DMS53 treated with DMSO at 0.1 percent for 48 hours (cell line): ENCODE data around the gene DCP2.

Source experiments
- DNase-seq: peaks from one replicate; lab custom pipeline; 2025; ENCODE audit not compliant: unreplicated experiment; lab: John Stamatoyannopoulos, UW

Gene DCP2

DNA sequence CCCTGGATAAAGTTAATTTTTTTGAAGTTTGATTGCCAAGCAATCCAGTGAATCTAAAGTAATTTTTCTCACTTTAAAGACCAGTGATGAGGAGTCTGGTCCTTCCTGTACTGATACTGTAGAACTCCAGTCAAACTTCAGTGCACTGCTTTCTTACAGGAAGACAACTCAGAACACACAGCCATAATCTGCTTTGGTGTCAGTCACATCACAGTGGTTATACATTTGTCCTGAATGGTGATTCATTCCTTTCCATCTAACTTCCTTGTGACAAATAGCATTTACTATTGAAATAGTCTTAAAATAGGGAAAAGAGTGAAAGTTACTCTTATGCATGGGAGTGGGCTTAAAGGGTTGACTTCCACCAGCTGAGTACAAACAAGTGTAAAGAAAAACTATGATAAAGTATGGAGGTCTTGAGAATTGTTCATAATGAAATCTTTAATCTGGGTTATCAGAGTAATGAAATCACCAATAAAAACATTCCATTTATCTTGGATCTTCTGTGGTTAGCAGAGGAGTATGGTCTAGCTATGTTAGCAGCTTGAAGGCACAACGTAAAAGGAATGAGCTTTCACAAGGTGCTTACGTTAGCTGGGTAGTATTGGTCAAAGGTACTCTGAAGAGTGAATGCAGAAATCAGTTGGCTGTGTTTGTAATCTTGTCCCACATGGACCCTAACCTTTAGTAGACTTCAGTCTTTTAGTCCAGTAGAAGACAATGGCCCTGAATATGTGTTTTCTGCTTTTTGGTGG is 41.5 kb downstream of the DCP2 start:
- DNase-seq, result no peak

DNA sequence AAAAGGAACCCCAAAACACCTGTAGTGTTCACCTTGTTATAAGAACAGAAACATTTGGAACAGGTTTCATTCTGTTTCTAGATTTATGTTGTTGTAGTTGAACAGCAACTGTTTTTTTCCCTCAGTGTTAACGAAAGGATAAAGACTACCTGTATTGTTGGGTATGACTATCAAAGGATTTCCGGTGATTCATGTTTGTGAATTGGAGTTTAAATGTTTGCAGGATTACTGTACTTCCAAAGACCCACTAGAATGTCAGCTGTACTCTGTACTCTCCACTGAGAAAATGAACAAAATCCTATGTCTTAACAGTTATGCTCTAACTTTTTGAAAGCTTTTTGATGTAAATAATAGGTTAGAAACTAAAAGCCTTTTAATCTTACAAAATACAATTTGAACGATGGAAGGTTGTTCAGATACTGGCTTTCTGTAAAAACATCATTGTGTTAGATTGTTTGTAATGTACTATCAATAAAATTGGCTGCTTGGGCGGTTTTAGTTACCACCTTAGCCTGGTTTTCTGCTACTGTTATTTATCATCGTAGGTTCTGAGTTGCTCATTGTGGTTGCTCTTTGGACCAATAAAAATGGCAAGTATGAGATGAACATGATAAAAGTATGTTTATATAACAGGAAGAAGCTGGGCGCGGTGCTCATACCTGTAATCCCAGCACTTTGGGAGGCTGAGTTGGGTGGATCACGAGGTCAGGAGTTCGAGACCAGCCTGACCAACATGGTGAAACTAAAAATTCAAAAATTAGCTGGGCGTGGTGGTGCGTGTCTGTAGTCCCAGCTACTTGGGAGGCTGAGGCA is 44.1 kb downstream of the DCP2 start:
- peak; percentile 18 for DNase-seq

DNA sequence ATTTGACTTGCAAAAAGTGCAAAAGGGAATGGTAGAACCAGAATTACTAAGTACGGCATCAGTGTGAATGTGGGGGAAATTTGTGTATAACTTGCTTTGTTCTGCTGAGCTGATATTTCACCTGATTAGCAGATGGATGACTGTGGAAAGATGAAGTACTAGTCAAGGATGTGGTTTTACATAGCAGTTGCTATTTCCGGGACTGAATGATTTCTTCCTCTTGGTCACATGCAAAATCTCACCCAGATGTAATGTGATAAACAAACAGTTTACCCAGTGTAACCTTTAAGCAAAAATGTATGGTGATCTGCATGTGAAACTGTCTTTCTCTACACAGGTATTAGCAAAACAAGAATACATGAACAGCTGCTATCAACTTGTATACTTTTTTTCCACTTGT is 46.1 kb downstream of the DCP2 start:
- DNase-seq, result no peak

DNA sequence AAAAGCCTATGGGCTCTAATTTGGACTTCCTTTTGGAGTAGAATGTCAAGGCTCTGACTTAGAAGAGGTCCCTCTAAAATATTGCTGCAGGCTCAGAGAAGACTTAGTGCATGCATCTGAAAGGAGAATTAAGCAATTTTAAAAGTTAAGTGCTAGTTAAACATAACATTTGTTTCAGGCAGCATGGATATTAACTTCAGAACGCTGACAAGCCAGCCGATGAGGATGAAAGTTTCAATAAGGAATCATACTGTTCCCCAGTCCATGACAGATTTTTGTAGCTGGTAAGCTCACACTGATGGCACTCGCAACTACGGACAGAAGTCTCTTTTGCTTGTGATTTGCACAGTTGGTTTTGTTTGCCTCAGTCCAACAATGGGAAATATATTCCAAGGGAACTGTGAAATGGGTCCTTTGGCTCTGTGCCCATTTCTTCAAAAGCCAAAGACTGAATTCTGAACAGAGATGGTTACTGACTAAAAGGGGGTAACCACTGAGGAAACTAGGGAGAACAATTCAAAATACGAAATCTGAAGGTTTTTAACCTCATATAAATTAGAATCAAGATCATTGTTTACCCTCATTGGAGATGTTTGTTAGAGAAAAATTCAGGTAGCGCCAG is 47.6 kb downstream of the DCP2 start:
- DNase-seq, result no peak

DNA sequence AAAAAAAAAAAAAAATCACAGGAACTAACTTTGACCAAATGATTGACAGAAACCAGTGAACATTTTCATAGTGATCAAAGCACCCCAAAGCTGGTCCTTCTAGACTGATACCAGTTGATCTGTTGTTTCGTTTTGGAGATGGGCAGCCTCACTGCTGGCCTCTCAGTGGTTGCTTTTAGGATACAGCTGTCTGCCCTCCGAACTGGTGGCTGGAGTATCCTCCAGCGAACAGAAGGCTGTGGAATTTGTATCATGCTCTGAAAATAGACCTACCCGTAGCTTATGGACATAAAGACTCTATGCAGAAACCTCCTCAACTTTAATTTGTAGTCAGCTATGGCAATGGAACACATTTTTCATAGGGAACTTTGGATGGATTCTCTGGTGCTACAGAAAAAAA is 49.0 kb downstream of the DCP2 start:
- no peak for DNase-seq

DNA sequence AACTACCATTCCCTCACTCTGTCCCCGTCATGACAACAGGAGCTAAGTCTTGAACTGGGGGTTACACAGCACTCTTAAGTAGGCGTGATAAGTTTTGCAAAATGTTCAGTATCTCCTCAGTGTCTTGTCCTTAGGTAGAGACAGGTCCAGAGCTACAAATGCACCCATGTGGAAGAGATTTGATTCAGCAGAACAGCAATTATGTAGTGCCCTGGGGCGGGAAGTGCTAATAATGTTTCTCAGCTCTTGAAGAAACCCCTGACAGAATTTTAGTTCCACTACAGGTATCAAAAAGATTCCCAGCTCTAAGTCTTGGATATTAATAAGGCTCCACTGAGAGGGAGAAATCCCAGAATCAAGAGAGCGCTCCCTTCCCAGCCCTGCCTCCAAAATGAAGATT is 49.6 kb downstream of the DCP2 start:
- no peak for DNase-seq

DNA sequence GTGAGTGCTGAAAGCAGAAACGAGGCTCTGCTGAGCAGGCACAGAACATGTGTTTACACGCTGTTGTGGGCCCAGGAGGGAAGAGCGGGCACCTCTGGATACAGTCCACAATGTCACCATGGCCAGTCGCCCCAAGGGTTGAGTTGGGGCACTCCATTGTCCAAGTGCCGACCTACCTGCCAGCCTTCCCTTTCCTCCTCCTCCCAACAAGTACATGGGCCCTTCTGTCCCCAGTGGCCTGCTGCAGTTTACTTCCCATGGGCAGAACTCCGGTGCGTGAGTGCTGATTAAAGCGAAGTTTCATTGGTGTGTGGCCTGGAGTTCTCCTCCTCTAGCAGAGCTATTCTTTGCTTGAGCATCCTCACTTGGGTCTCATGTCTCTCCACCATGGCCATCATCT is 50.4 kb downstream of the DCP2 start:
- no peak for DNase-seq

DNA sequence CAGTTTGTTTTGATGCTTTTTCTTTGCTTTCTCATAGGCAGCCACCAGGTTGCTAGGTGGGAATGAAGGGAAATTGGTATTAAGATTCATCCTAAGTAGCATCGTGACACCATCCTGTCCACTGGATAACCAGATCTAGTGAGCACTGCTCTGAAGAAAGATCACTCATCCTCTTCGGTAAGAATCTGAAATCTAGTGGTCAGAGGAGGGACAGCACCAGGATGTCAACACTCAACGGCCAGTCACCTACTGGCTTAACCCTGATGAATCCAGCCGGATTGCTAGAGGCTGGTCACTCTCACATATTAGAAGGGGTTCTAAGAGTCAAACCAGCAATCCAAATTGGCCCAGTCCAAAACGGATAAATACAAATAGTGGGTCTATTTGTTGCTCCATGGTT is 50.8 kb downstream of the DCP2 start:
- DNase-seq, result no peak

DNA sequence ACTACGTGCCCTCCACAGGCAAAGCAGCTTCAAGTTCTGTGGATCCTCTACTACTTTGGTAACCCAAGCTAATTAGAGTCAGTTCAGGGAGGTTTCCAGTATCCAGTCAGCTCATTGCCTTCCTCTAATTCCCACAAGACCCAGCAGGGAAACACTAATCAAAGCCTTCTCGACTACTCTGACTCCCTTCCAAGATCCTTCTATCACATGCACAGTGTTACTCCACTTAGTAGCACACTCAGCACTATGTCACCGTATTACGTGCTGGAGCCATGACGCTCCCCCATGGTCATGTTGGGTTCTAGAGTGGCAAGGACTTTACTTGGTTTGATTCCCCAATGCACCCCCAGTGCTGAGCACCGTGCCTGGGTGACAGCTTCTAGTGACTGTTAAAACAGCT is 53.0 kb downstream of the DCP2 start:
- no peak for DNase-seq

DNA sequence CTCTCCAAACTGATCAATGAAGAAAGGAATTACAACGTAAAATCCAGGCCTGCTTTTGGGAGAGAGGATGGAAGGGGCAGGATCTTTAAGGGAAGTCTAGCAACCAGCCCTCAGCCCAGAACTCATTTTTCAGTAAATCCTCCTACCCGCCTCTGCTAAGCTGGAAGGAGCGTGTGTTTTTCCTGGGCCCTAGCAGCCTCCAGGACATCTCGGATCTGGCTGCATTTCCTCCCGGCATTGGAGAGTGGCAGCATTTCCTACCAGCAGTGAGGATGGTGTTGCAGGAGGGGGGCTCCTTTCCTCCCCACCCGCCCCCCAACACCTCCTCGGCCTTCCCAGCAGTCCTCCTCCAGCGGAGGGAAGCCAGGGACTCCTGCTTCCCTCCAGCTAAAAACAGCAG is 54.5 kb downstream of the DCP2 start:
- DNase-seq, result no peak

DNA sequence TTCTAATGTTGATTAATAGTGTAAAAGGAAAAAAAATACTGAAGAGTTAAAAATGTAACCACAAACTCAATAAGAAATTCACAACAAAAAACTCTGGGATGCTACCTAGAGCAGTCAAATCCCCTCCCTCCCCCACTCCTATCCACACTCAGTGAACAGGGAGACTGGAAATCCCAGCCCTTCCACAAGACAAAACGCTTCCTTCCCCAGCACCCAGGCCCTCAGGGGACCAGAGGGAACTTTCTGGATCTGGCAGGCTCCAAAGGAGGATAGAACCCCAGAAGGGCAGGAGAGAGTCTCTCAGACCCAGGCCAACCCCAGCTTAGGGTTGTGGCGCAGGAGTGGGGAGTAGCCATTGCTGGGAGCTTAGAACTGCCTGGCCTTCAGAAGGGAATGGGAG is 55.0 kb downstream of the DCP2 start:
- DNase-seq, result no peak

DNA sequence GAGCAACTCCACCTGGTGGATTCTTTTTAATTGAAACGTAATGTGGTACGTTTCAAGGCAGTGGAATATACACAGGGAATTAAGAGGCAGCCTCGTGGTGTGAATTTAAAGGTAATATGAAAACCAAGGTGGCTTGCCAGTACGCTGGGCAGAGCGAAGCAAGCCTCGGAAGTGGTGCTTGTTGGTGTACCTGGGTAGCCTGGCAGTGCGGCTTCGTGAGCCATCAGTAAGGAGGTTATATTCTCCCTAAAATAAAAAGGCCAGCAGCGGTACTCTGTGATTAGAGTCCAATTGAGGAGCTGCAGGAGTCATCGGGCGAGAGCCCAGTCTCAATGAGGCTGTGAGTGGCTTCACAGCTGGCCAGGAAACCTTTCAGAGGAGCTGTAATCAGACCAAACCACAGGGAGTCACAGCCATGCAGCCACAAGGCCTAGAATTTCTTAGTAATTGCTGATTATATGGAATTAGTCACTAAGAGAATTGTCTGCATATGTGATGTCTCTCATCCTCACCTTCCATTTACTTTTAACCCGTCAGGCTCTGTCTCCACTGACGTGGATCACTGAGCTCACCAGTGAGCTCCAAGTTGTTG is 57.7 kb downstream of the DCP2 start:
- no peak for DNase-seq

DNA sequence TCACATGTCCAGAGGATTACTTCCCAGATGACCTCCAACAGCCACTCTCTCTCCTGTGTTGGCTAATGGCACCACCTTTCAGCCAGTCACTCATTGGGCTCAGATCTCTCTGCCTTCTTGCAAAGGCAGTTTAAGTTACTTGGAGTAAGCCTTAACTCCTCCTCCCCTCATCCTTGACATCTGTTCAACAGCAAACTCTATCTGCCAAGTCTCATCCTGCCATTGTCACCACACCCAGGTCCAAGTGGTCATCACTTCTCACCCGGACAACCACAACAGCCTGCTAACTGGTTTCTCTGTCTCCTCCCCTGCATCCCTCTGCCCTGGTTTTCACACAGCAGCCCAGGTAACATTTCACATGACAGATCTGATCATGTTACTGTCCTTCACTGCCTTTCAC is 58.5 kb downstream of the DCP2 start:
- DNase-seq, result no peak

DNA sequence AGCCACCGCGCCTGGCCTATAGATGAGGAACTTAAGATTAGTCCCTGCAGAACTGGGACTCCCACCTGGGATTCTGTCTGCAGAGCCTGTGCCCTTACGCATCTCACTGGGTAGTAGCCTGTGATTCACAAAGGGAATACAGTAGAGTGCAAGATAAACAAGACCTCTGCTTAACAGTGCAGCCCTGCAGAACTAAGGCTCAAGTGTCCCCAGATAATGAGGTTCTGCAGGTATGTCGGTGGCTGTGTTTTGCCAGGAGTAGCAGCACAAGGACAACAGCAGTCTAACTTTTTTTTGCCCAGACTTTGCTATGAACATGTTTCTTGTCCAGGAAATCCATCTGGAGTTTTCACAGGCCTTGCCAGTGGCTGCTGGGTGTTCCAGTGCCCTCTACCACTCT is 59.7 kb downstream of the DCP2 start:
- DNase-seq, result no peak

DNA sequence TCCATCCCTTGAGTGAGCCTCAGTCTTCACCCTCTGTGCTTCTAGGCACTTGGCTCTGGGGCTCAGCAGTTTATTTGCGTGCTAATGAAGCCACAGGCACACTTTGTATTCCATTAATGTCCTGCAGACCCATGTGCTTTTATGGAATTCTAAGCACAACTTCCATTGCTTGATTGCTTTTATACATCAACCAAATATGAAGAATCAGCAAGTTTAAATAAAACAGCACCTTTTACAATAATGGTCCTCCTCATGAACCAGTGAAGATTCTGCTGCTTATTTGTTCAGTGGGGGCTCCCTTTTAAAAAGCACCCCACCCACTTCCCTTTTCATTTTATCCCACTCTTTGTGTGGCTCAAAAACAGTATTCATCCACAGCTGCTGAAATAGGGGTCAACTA is 60.2 kb downstream of the DCP2 start:
- no peak for DNase-seq

DNA sequence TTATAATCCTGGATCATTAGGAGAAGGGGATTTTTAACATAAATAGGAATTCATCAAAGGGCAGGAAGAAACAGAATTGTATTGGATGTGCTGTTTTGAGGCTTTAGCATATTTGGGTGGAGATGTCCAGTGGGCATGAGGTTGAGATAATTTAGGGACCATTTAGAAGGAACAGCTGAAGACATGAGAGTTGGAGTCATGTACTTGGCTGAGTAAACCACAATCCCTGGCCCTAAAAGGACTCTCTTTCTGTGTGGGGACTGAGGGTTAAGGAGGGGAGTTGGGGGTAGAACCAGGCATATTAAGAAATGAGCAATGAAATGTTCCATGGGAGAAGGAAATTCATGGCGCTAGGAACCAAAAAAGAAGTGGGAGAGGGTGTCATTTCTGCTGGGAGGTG is 61.5 kb downstream of the DCP2 start:
- DNase-seq, result no peak

DNA sequence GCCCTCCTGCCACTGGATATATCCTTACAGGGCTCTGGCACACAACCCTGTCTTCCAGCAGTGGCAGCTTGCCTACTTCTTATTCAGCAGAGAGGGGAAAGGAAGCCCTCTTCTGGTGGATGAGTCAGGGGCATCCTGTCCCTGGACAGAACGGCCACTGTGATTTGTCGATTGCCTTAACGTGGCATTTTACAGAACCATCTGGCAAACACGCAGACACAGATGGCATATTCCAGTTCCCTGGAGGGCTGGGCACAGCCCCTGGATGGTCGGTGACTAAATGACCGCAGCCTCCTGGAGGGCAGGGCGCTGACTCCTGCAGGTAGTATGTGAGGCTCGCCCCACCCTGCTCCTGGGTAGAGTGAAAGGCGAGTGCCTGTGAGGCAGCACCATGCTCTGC is 62.1 kb downstream of the DCP2 start:
- DNase-seq, result no peak

DNA sequence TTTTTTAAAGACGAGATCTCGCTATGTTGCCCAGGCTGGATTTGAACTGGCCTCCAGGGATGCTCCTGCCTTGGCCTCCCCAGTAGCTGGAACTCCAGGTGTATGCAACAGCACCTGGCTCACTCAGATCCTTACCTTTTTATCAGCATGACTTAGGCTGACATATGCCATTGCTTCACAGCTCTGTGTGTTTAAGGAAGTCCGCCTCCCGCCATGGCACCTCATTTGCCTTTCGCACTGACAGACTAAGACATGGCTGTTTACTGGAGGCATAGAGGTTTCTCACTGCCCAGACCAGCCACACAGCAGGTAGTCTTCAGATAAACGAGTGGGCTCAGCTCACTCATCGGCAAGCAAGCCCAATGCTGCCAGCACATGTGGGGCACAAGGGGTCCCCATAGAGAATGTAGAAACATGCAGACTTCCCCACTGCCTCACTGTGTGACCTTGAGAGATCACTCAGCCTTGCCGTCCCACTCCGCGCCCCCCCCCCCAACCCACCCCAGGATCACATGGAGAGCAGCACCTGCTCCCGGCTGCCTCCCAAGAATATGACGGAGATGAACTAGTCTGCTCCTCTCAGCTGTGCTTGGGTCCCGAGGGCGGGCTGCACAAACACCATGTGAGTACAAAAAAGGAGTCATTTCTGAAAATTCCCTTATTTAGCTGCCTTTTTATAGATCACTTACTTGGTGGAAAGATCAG is 62.8 kb downstream of the DCP2 start:
- no peak for DNase-seq

DNA sequence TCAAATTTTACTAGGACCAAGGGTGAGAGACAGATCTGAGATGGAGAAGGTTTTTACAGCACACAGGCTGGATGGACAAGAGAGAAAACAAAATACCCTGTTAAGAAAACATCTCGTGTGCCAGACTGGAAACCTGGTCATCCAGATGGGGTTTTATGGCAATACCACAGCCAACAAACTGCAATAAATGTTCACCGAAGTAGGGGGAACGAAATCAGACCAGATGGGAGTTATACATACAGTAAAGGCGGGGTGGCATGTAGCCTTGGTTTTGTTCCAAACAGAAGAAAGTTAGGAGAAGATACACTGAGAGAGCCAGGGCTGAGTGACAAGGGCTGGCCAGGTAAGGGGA is 63.3 kb downstream of the DCP2 start:
- no peak for DNase-seq

DNA sequence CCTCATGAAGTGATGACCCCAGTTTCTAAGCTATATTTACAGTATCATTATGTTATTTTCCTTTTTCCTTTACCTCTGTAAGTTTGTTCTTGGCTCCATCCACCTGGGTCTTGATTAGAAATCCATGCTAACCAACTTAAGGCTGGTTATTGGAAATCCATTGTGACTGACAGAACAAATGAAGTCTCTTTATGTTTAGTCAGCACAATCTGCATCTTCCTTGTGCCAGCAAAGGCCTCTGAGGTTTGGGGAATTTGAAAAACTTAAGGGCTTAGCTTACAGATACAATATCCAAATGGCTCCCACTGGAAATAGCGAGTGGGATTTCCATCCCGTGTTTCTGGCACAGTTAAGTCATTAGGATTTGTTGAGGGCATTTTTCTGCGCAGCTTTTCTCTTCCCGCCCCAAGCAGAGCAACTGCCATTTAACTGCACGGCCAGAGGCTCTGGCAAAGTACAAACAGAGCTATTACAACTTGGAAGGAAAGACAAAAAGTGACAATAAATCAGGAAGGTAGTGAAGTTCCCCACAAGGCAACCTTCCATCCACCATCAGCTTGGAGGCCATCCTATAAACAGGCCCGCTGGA is 64.2 kb downstream of the DCP2 start:
- DNase-seq, result no peak
